SU-DHL-6 (cell line): ENCODE data around the gene ZNF574.
A peak's percentile ranks its signal among the peaks of the same experiment; 100 is the strongest.

Experiments
- H2AFZ ChIP-seq: fragments of 200-600 bp; sonication (generic); 2 replicates; pipeline ENCODE4 v1.6.1; 2014; ENCODE audit warnings: low read depth, mild to moderate bottlenecking, moderate library complexity, mixed read lengths, antibody characterized with exemption, low read length; ENCODE audit not compliant: severe bottlenecking
- H3F3A ChIP-seq: fragments of 200-600 bp; shearing (Covaris generic); 2 replicates; pipeline ENCODE4 v1.6.0; 2016; ENCODE audit warnings: antibody characterized with exemption, mild to moderate bottlenecking; ENCODE audit not compliant: insufficient read depth
- H3K27ac ChIP-seq: fragments of 200-600 bp; sonication (generic); 2 replicates; pipeline ENCODE4 v1.5.1; 2016; ENCODE audit warnings: low read depth, mild to moderate bottlenecking, low read length, moderate library complexity, mixed read lengths
- H3K27me3 ChIP-seq: fragments of 200-600 bp; sonication (generic), shearing (Covaris generic); 2 replicates; pipeline ENCODE4 v1.6.0; 2014; ENCODE audit warnings: mild to moderate bottlenecking, low read length
- H3K36me3 ChIP-seq: fragments of 200-600 bp; sonication (generic); 2 replicates; pipeline ENCODE4 v1.6.1; 2014; ENCODE audit warnings: mild to moderate bottlenecking, low read length, mixed read lengths
- H3K4me2 ChIP-seq: fragments of 300-600, 200-600 bp; shearing (Covaris generic), sonication (generic); 2 replicates; pipeline ENCODE4 v1.6.0; 2014; ENCODE audit warnings: low read length, low read depth, mild to moderate bottlenecking; ENCODE audit not compliant: poor library complexity, severe bottlenecking
- H3K4me3 ChIP-seq: fragments of 200-600 bp; sonication (generic); 2 replicates; pipeline ENCODE4 v1.5.1; 2014; ENCODE audit warnings: antibody characterized with exemption, low read length, mild to moderate bottlenecking, mixed read lengths; ENCODE audit not compliant: insufficient read depth, poor library complexity, severe bottlenecking
- H3K79me2 ChIP-seq: fragments of 200-600 bp; sonication (generic); 2 replicates; pipeline ENCODE4 v1.6.1; 2014; ENCODE audit warnings: mild to moderate bottlenecking, low read length, moderate library complexity; ENCODE audit not compliant: insufficient read depth
- H3K9ac ChIP-seq: fragments of 200-600 bp; sonication (generic); 2 replicates; pipeline ENCODE4 v1.7.0; 2014; ENCODE audit warnings: mild to moderate bottlenecking, low read length
- H3K9me2 ChIP-seq: fragments of 200-600 bp; sonication (generic); replicated peaks from 2 replicates; pipeline ENCODE4 v1.6.1; 2014; ENCODE audit warnings: low read length; ENCODE audit not compliant: insufficient read depth
- H3K9me3 ChIP-seq: fragments of 200-600 bp; sonication (generic); 2 replicates; pipeline ENCODE4 v1.6.1; 2014; ENCODE audit warnings: low read length, mixed read lengths; ENCODE audit not compliant: insufficient read depth
- H4K20me1 ChIP-seq: fragments of 200-600 bp; sonication (generic); 2 replicates; pipeline ENCODE4 v1.6.1; 2014; ENCODE audit warnings: low read depth, mild to moderate bottlenecking, antibody characterized with exemption, low read length, moderate library complexity, mixed read lengths
- CTCF ChIP-seq: fragments of 200-600 bp; sonication (generic); IDR thresholded peaks from one replicate; pipeline ENCODE4 v1.5.1; 2017; ENCODE audit warnings: antibody characterized with exemption, mild to moderate bottlenecking, low read length, moderate library complexity; ENCODE audit not compliant: insufficient read depth, poor library complexity, severe bottlenecking
- EZH2phosphoT487 ChIP-seq: fragments of 200-600 bp; sonication (generic), shearing (Covaris generic); conservative IDR thresholded peaks from 2 replicates; pipeline ENCODE4 v1.6.1; 2018; ENCODE audit warnings: mild to moderate bottlenecking, antibody characterized with exemption, low read length, moderate library complexity, mixed read lengths

Gene ZNF574

DNA sequence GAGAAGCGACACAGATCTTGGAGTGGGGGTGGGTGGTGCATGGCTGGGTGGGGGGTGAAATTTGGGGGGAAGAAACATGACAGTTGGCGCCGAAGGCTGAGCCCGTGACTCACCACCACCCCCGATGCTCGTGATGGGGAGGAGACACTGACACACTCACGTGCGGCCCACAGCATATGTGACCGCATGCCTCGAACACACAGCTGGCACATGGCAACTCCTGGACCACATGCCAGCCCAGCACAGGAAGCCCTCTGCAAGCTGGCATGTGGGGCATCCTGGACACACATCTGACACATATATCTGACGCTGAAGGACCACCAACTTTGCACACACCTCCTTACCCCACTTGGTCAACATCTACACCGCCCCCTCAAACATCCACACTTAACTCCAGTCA is 4.7 kb upstream of the ZNF574 start:
- Histone ChIP-seq H4K20me1 (no peaks in the 10 kb centered on the region), H2AFZ (no peak overlapping the region), H3K27ac (no peak overlapping the region), H3K79me2 (peaks cover 1% of the 10 kb centered on the region; the same call in 1 of the 2 replicates), H3K9me2 (no peaks in the 10 kb centered on the region), H3F3A (no peaks in the 10 kb centered on the region), H3K4me2 (no peak overlapping the region), H3K27me3 (no peaks in the 10 kb centered on the region), H3K36me3 (no peaks in the 10 kb centered on the region), H3K9ac (no peak overlapping the region), H3K4me3 (no peak overlapping the region), H3K9me3 (no peaks in the 10 kb centered on the region)
- TF ChIP-seq CTCF: no peak
- no peak for TF ChIP-seq EZH2phosphoT487

GRCh38 chr19:42074513-42075363 is 1.2 kb upstream of the ZNF574 start:
- peaks cover 10% of the 10 kb centered on the region for H4K20me1 ChIP-seq
- peak overlapping the region; percentile 50 for H3K4me3 ChIP-seq
- peak overlapping the region; percentile 65 for H3K4me2 ChIP-seq
- H3F3A ChIP-seq: no peaks in the 10 kb centered on the region
- no peaks in the 10 kb centered on the region for H3K36me3 ChIP-seq
- H3K27ac ChIP-seq: peak overlapping the region; percentile 60
- H3K9me2 ChIP-seq: no peaks in the 10 kb centered on the region
- TF ChIP-seq CTCF: no peak
- TF ChIP-seq EZH2phosphoT487: no peak
- H3K9ac ChIP-seq: peak overlapping the region; percentile 75
- no peaks in the 10 kb centered on the region for H3K9me3 ChIP-seq
- peaks cover 25% of the 10 kb centered on the region for H3K79me2 ChIP-seq
- H2AFZ ChIP-seq: no peak overlapping the region
- H3K27me3 ChIP-seq: no peaks in the 10 kb centered on the region

DNA sequence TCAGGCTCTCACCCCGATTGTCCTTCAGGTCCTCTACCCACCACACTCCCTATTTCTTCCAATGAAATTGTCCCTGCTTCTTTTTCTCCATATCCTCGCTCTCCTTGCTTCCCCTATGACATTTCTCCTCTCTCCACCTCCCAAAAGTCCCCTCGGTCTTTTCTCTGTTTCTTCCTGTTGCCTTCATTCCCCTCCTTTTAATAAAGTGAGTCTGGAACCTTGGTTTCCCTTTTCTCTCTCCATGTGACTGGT is 676 bp upstream of the ZNF574 start:
- Histone ChIP-seq H2AFZ (peak overlapping the region; percentile 43), H3K27me3 (no peaks in the 10 kb centered on the region), H3K4me3 (peak overlapping the region; percentile 50), H3K79me2 (peaks cover 25% of the 10 kb centered on the region), H3K4me2 (peak overlapping the region; percentile 65), H3K27ac (peak overlapping the region; percentile 60), H3K9ac (peak overlapping the region; percentile 75), H3K9me2 (no peaks in the 10 kb centered on the region), H3K36me3 (no peaks in the 10 kb centered on the region), H3K9me3 (no peaks in the 10 kb centered on the region), H4K20me1 (peaks cover 10% of the 10 kb centered on the region), H3F3A (no peaks in the 10 kb centered on the region)
- TF ChIP-seq EZH2phosphoT487 (no peak), CTCF (no peak)
